ENCODE results near the gene PPARA.
"Not testable (repeated sequence)": the region's sequence is repeated elsewhere in the genome, so short reads cannot be mapped to it uniquely, and the experiment has no call there.

The PPARA gene

DNA sequence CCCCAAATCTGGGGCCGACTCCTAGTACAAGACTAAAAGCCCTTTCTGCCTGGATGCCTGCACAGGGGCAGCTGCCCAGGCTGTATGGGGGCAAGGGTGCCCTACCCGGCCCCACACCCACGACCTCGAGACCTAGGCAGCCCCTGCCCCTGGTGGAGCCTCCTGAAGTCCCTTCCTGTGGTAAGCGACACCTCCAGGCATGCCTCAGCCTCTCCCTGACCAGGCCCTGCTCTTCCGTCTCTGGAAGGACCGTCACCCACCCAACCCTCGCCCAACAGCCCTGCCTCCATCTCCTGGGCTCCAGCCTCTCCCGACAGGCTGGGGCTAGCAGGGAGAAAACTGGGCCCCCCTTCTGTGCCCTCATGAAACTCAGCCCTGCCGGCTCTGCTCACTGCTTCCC lies 22.8 kb upstream of the PPARA start:
- H3K4me3 ChIP-seq (ENCODE audit: low read depth, low read length), result no peak overlapping the region
- TF ChIP-seq, protein P1, sequence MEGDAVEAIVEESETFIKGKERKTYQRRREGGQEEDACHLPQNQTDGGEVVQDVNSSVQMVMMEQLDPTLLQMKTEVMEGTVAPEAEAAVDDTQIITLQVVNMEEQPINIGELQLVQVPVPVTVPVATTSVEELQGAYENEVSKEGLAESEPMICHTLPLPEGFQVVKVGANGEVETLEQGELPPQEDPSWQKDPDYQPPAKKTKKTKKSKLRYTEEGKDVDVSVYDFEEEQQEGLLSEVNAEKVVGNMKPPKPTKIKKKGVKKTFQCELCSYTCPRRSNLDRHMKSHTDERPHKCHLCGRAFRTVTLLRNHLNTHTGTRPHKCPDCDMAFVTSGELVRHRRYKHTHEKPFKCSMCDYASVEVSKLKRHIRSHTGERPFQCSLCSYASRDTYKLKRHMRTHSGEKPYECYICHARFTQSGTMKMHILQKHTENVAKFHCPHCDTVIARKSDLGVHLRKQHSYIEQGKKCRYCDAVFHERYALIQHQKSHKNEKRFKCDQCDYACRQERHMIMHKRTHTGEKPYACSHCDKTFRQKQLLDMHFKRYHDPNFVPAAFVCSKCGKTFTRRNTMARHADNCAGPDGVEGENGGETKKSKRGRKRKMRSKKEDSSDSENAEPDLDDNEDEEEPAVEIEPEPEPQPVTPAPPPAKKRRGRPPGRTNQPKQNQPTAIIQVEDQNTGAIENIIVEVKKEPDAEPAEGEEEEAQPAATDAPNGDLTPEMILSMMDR (IDR thresholded peaks at IDR 0.05; ENCODE audit: borderline replicate concordance, insufficient read depth, low read depth, low read length), result no peak

GRCh38 chr22:46128606-46129005 lies 21.7 kb upstream of the PPARA start:
- TF ChIP-seq, protein P1 (IDR thresholded peaks at IDR 0.05; ENCODE audit: borderline replicate concordance, insufficient read depth, low read depth, low read length), result no peak

GRCh38 chr22:46129390-46130041 lies 20.8 kb upstream of the PPARA start:
- H3K4me3 ChIP-seq (ENCODE audit: low read depth, low read length), result no peak overlapping the region

More at GRCh38 chr22:46128606-46129005, 21.7 kb upstream of the PPARA start:
- H3K4me3 ChIP-seq (ENCODE audit: low read depth, low read length), result no peak overlapping the region

DNA sequence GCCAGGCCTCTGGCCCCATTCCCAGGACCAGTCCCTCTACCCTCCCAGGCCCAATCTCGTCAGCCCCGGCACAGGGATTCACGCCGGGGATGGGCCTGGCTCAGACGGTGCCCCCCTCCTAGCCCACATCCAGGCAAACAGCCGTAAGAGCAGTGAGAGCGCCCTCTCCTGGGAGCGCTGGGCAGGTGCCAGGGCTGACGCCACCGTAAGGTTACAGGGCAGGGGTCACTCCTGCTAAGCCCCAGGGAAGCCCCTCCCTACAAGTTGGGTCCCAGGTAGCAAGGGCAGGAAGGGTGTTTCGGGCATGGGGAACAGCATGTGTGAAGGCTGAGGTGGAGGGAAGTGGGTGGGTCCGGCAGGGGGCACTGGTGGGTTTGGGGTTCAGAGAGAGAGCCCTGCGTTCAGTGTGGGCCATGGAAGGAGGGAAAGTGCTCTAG lies 19.2 kb upstream of the PPARA start:
- H3K4me3 ChIP-seq (ENCODE audit: low read depth, low read length), result no peak overlapping the region
- TF ChIP-seq, protein P1 (IDR thresholded peaks at IDR 0.05; ENCODE audit: borderline replicate concordance, insufficient read depth, low read depth, low read length), result peak; percentile 31; the same call in 1 of the 2 replicates

More at GRCh38 chr22:46129390-46130041, 20.8 kb upstream of the PPARA start:
- TF ChIP-seq, protein P1 (IDR thresholded peaks at IDR 0.05; ENCODE audit: borderline replicate concordance, insufficient read depth, low read depth, low read length), result no peak

- not testable (repeated sequence) for H3K4me3 ChIP-seq (ENCODE audit: low read depth, low read length)
Observed at GRCh38 chr22:46132193-46132829, 18.0 kb upstream of the PPARA start.

DNA sequence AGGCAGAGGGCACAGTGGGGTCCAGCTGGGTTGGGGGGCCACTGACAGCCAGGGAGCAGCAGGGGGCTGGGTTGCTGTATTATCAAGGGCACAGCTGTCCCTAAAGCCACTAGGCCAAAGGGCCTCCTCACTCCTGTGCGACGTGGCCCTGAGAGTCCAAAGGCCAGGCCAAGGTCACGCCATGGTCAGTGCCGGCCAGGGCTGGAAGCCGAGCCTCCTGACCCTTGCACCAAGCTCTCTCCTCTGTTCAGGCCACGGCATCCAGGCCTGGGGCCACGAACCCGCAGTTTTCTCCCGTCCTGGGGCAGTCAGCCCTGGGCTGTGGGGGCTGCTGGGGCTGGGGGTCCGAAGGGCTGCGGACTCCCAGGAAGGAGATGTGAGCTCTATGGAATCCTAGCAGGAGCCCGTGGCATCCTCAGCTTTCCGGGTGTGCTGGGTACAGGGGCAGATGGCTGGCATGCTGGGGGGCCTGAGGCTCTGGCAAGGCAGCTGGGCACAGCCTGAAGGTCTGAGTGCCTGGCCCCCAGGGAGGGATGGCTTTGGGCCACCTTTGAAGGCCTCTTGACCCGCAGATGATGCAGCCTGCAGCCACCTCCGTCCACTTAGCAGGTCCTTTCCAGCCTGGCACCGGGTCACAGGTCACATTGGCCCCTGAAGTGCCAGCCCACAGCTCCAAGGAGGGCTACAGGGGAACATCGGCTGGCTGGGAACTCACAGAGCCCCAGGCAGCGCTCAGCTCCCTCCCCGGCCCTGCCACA lies 17.3 kb upstream of the PPARA start:
- no peak overlapping the region for H3K4me3 ChIP-seq (ENCODE audit: low read depth, low read length)
- TF ChIP-seq, protein P1 (IDR thresholded peaks at IDR 0.05; ENCODE audit: borderline replicate concordance, insufficient read depth, low read depth, low read length), result no peak

DNA sequence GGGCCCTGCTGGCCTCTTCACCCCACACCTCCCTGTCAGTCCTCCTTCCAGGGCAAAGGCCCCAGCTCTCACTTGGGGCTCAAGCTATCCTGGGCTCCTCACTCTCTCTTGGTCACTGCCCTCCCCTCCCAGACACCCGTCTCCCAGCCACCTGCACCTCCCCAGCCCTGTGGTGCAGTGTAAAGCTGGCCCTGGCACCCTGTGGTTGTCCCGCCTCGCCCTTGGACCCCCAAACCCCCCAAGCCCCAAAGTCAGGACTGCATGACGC lies 16.8 kb upstream of the PPARA start:
- TF ChIP-seq, protein P1 (IDR thresholded peaks at IDR 0.05; ENCODE audit: borderline replicate concordance, insufficient read depth, low read depth, low read length), result no peak
- H3K4me3 ChIP-seq (ENCODE audit: low read depth, low read length), result no peak overlapping the region
